HG03442 (cell line): ENCODE measurements around the gene TMEM203.
A peak's percentile ranks its signal among the peaks of the same experiment; 100 is the strongest.
"Not testable (repeated sequence)": the region's sequence is repeated elsewhere in the genome, so short reads cannot be mapped to it uniquely, and the experiment has no call there.

ENCODE experiments used
- ATAC-seq: cut with Tn5 transposase; IDR thresholded peaks from one replicate; pipeline ENCODE4 v1.9.1; 2021; ENCODE audit warnings: mild to moderate bottlenecking, moderate library complexity; ENCODE audit not compliant: unreplicated experiment

Gene TMEM203, protein sequence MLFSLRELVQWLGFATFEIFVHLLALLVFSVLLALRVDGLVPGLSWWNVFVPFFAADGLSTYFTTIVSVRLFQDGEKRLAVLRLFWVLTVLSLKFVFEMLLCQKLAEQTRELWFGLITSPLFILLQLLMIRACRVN

DNA sequence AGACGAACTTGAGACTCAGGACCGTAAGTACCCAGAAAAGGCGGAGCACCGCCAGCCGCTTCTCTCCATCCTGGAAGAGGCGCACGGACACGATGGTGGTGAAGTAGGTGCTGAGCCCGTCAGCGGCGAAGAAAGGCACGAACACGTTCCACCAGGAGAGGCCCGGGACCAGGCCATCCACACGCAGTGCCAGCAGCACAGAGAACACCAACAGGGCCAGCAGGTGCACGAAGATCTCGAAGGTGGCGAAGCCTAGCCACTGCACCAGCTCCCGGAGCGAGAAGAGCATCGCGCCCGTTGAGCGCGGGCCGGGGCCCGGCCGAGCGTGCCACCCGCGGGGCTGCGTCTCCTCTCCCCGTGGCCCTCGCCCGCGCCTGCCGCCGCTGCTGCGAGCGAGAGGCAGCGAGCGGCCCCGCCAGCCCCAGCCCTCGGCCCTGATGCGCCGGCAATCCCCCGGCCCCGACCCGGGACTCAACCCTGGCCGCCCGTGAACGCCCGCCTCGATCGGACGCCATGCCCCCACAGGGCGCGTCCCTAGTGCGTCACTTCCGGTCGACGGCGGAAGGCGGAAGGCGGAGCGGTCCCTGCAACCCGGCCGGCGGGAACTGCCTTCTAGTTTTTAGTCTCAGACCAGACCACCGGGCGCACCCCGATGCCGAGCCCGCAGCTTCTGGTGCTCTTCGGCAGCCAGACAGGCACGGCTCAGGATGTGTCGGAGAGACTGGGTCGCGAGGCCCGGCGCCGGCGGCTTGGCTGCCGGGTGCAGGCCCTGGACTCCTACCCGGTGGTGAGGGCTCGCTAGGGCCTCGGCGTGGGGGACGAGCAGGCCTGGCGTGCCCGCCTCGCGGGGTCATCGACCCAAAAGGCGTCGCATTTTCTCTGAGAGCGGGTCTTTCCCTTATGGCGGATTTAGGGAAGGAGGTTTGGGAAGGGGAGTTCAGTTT is at the start of gene TMEM203, which contains the start of gene NDOR1:
Gene TMEM203, minus strand, starts transcription at position 523 of the 944 bp plus-strand sequence. Its CDS starts 234 bp downstream, at position 289.
Gene NDOR1, plus strand, starts transcription at position 575 of the 944 bp plus-strand sequence. Its CDS starts 78 bp downstream, at position 653.
- peak; percentile 35 for ATAC-seq

DNA sequence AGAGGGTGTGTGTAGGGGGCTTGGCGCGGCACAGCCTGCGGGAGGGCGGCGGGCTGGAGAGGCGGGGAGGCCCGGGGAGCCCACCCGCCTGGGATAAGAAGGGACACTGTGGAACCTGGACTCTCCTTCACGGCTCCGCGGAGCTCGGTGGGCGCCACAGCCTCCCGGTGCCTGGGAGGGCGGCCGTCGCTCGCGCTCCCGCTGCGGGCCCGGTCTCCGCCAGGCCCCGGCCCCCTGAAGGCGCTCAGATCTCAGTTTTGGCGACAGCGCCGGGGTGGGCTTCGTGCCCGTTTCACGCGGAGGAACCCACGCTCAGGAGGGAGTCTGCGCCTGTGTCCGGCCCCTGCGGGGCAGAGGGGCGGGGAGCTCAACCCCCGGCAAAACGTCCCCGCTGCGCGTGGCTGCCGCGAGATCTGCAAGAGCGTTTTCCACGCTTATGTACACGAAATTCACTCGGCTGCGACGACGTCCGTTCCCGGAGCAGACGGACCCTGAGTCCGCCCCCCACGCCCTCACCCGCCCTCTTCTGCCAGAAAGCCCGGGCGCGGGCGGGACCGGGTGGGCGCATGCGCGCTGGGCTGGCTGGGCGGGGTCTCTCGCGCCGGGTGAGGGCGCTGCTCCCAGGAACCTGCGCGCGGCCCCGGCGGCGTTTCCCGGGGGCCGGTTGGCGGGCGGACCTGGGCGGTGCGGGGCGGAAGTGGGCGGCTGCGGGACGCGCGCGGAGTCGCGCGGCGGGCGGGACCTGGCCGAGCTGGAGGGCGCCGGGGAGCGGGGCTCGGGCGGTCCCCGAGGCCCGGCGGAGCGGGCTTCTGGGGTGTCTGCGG is 49.4 kb upstream of the TMEM203 start, which contains the start of gene NELFB:
Gene NELFB, plus strand, starts transcription at position 704 of the 824 bp plus-strand sequence.
- ATAC-seq = peak; percentile 69

DNA sequence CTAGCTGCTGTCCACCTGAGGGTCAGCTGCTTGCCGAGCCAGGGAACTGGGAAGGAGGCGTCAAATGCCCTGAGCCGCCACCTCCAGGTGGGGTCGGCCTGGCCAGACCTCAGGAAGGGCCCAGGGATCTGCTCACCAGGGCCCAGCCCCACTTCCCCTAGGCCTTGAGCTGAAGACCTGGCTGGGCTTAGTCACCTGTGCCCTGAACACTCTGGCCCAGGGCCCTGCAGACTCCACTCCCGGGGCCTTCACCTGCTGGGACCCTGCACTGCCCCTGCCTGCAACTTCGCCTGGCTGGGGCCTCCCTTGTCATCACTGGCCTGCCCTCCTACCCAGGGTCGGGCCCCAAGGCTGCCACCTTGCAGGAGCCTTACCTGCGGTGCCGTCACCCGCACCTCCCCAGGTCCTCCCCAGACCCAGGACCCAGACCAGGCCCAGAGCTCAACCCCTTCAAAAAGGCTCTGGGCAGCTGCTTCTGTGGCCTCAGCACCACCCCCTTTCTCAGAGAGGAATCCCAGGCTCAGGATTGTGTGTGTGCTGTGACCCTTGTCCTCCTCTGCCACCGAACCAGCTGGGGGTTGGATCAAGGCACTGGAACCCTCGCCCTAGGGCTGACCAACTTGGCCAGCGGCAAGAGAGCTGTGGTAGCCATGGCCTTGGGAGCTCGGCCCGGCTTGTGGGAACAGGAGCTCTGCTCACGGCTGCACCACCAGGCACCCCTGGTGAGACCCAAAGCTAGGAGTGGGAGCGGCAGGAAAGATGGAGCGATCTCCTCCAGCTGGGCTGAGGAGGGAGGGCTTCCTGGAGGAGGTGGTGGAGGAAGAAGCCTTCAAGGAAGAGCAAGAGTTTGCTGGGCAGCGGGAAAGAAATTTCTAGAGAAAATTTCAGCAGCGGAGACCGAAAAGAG is 48.5 kb upstream of the TMEM203 start:
- no peak for ATAC-seq

DNA sequence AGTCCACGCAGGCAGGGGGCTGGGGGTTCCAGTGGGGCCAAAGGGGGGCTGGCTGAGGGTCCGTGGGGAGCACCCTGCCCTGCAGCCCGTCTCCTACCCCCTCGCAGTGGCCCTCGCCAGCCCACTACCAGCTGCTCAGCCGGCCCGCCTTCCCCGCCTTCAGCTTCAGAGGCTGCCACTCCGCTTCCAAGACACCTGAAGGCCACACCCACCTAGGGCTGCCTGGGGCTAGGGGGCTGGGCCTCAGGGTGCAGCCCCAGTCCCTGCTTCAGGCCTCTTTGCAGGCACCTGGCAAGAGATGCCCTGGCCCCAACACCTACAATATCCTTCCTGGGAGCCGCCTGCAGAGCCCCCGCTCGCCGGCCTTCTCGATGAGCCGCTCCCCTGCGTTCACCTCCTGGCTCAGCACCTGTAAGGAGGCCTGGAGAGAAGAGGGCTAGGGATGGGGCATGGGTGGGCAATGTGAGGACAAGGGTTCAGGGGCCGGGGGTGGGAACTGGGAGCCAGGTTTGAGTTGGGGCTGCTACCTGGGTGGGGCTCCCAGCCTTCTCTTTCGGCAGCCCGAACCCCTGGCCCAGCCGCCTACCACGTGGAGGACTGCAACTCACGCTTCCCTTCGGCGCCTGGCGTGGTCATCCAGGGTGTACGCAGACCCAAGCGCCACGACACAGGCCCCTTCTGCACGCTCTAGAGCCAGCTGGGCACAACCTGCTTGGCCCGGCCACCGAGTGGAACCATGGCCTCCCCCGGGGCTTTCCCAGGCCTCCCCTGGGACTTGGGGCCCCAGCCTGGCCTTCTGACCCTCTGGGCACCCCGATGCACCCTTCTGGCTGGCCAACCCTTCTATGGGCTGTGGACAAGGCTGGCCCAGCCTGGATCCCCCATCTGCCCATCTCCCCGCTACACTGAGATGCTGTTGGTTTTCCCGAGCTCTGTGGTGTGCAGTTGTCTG is 47.4 kb upstream of the TMEM203 start:
- ATAC-seq = no peak

DNA sequence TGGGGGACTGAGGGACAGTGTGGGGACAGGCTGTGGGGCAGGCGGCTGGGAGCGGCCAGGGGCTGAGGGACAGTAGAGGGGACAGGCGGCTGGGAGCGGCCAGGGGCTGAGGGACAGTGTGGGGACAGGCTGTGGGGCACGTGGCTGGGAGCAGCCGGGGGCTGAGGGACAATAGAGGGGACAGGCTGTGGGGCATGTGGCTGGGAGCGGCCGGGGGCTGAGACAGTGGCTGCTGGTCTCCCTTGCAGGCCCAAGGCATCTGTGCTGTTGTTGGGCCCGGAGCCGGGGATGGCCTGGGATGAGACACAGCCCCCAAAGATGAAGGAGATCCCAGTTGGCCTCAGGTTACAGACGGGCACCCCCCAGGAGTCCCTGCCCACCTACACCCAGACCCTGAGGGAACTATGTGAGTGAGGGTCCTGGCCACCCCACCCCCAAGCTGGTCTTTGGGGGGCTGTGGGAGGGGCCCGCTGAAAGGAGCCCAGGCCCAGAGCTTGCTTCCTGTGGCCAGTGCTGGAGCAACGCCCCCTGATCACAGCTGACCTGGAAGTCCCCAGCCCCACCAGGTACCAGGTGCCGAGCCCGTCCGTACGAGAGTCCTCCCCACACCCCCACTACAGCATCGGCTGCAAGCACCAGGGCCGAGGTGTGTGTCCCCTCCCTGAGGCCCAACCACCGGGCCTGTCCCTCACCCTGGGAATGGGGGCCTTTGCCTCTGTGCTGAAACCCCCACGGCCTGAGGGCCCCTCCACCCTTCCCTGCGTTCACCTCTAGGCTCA is 46.2 kb upstream of the TMEM203 start:
- no peak for ATAC-seq

DNA sequence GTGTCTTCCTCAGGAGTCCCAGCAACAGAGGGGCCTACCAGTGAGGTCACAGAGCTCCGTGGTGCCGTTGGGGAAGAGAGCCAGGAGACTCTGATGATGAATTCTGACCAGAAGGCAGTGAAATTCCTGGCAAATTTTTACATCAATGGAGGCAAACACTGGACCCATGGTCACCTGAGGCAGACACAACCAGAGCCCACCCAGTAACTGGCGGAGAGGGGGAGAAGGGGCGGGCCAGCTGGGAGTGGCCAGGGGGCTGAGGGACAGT is 45.7 kb upstream of the TMEM203 start, which contains the start of gene STPG3:
Gene STPG3, plus strand, starts transcription at position 93 of the 268 bp plus-strand sequence. Its CDS starts 1 bp downstream, at position 94.
- no peak for ATAC-seq

DNA sequence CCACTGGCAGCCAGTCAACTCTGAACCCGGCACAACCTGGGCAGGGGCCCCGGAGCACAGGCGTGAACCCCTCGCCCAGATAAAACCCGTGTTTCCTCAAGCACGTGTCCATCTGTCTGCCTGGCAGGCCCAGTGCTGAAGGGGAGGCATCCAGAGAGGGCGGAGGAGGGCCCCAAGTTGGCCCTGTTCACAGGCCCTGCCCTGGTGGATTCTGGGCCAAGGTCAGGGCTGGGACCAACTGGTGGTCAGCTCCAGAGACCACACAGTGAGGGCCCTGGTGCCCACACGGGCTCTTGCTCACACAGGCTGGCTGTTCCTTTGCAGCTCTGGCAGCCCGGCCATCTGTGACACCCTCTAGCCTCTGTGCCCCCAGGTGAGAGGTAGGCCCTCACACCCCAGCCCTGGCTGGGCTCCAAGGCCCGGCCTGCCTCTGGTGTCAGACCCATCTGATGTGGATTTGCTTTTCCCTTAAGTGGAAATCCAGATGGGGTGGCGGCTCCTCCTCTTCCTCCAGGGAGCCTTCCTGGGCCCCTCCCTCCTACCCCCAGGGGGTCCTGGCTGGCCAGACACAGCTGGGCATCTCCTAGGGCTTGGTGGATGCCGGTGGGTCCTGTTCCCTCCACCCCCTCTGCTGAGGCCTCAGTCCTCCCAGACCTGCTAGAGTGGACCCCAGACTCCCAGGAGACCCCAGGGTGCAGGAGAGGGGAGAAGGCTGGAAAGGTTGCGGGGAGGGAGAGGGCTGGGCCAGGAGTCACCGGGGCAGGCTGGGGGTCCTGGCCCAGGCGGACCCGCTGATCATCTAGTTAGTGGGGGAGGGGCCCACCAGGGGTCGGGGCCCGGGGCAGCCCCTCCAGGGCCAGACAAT is 45.1 kb upstream of the TMEM203 start:
- no peak for ATAC-seq

DNA sequence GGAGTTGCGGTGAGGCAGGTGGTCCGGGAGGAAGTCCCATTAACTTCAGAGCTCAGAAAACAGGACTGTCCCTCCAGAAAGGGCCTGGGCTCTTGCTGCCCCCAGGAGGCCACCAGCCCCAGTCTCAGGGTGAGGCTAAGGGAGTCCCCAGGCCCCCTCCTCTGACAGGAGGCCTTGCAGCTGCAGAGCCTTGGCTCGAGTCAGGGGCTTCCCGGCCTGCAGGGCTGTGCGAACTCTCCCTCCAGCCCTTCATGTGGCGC is 42.4 kb upstream of the TMEM203 start:
- no peak for ATAC-seq

DNA sequence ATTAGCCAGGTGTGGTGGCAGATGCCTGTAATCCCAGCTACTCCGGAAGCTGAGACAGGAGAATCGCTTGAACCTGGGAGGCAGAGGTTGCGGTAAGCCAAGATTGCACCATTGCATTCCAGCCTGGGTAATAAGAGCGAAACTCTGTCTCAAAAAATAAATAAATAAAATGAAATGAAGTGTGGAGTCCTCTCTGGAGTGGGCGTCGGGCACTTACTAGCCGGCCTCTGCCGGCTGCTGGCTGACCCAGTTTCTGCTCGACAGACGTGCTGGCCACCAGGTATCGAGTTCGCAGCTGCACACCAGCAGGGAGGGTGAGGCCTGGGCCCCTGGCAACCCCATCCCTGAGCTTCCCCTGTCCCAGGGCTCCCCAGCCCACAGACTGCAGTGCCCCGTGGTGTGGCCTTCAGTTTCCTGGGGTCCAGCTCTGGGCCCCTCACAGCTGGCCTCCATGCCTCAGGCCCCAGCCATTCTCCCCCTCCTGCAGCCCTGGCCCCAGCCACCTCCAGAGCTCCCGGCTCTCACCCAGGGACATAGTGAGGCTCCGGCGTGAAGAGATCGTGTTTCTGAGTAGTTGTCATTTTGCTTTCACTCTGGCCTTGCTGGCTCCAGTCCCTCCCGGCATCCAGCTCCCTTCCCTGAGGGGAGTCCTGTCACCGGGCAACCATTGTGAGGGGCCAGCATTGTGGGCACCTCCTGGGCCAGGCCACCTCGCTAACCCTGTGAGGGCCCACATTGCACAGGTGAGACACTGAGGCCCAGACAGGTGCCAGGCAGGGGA is 41.9 kb upstream of the TMEM203 start:
- no peak for ATAC-seq

DNA sequence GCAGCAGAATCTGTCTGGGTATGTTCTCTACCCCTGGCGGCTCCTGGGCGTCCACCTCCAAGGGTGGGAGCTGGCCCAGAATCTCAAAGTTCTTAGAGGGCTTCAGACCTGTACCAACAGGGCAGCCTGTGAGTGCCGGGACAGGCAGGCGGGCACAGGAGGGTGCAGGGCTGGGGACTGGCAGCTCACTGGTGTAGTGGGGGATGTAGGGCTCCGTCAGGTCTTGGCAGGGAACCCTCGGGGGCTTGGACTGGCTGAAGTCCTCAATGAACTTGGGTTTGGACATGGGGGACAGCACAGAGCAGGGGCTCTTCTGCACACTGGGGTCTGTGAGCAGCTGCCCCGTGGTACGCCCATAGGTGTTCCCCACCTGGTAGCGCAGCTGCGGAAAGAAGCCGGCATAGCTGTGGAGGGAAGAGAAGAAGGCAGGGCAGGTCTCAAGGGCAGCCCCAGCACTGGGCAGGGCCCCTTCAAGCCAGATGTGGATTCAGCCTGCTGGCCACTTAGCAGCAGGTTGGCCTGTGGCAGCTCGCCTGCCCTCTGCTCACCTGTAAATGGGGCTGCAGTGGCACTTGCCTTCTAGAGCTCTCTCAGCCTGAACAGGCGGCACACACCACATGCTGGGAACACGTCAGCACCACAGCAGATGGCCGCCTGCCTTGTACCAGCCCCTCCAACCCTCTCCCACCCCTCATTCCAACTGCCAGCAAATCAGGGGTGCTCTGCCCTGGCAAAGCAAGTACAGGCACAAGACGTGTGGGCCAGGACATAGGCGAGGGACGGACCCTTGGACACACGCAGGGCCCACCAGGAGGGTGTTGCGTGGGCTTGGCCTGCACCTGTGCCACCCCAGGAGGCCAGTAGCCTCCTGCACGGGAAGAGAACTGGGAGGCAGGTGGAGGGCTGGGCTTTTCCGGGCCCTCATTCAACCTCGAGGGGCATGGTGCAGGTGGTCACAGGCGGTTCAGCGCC is 40.3 kb upstream of the TMEM203 start:
- no peak for ATAC-seq

DNA sequence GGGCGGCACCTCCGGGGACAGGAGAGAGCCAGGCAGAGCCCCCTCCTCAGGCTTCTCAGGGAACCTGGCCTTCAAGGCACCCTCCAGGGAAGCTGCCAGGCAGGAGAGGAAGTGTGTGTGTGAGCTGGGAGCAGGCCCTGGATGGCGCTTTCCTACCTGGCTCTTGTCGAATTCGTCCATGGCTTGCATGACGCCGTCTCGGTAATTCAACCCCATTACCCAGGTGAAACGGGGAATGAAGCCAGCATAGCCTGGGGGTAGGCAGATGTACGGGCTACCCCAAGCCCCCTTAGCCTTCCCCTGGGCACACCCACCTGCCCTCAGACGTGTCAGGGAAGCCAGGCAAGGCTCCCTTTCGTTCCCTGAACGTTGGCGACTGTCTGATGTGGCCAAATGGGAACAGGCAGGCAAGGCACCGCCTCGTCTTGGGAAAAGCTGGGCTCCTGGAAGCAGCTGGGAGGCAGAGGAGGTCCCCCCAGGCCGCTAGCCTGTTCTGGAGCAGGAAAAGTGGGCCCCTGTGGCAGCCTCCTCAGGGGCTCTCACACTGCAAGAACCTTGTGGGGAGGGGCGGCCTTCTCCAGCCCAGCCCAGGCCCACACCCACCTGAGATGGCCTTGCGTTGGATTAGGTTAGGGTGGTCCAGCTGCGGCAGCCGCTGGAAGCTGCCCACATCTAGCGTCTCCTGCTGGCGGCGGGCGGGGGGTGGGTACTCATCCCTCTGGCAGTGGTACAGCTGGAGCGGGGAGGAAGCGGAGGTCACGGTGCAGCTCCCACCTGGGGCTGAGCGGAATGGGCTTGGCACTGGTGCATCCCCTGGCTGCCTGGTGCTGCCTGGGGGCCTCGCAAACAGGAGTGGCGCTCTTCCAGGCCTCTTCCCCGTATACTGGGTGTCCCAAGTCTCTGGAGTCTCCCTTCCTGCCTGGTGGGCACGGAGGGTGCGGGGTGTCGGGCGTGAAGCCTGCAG is 39.3 kb upstream of the TMEM203 start:
- ATAC-seq = no peak

DNA sequence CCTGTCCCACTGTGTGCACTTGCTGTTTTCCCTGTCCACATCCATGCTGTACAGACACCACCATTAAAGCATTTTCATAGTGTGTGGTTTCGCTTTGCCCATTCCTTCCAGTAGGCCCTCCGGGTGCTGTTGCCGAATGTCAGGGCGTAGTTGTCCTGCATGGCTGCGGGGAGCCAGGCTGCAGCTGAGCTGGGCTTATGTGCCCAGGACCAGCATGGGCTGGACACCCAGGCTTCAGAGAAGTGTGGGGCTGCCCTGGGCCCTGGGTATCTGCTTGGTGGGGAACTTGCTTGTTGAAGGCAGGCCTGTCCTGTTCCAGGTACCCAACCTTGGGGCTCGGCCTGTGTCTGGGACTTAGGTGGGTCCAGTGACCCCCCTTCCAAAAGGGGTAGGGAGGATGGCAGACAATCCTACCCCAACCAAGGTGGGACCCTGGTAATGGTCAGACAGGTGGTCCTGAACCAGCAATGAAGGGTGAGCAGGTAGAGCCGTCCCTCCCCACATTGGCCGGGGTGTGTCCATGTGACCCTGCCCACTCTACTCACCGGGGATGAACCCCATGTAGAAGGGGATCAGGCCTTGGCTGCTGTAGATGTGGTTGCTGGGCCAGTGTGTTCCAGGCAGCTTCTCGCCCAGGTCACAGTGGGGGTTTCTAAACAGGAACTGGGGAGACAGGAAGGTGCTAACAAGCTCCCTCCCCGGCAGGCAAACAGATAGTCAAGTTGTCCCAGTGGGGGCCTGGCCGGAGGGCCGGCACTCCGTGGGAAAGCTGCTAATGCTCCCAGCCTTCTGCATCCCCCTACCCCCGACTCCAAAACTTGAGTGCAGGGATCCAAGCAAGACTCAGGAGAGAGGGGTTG is 38.4 kb upstream of the TMEM203 start:
- no peak for ATAC-seq

DNA sequence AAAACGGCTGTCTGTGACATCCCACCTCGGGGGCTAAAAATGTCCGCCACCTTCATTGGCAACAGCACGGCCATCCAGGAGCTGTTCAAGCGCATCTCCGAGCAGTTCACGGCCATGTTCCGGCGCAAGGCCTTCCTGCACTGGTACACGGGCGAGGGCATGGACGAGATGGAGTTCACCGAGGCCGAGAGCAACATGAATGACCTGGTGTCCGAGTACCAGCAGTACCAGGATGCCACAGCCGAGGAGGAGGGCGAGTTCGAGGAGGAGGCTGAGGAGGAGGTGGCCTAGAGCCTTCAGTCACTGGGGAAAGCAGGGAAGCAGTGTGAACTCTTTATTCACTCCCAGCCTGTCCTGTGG is 37.8 kb upstream of the TMEM203 start:
- ATAC-seq = not testable (repeated sequence)
